Measurements from ENCODE around the gene RFT1. TPM values are rescaled to one million over a fixed set of nuclear protein-coding genes. Genes with fewer than 3 reads are reported as not detected.
A peak's percentile ranks its signal among the peaks of the same experiment; 100 is the strongest.

Gene RFT1
- total and polyA plus RNA-seq, 9 donors: 8.3 to 23.6 (median 17.8) TPM

GRCh38 chr3:53079147-53079546, 51.1 kb downstream of the RFT1 start:
- H3K4me1 ChIP-seq (ENCODE audit: insufficient read depth): peaks cover 4% of the 10 kb centered on the region
- H3K9me3 ChIP-seq: no peaks in the 10 kb centered on the region
- intact Hi-C loops (cut with DNase I): loop anchor here in 1 of 4 donors (10.0 kb wide), 1 partner anchor 654 kb away; no protein-coding TSS in a partner anchor
- no peaks in the 10 kb centered on the region for H3K36me3 ChIP-seq
- no peak overlapping the region for H3K4me3 ChIP-seq
- no peaks in the 10 kb centered on the region for H3K27me3 ChIP-seq
- 96 to 99% (median 97%) methylated on average over 6 of the region's 6 CpGs for WGBS, 3 donors
- TF ChIP-seq EP300 (IDR thresholded peaks at IDR 0.05): no peak
- no peak for TF ChIP-seq CTCF (IDR thresholded peaks at IDR 0.05)
- TF ChIP-seq POLR2A (IDR thresholded peaks at IDR 0.05): no peak
- peak in 2 of 5 donors; percentile 3 to 4 for DNase-seq
- H3K27ac ChIP-seq: no peak overlapping the region

GRCh38 chr3:53078656-53079055, 51.6 kb downstream of the RFT1 start:
- Histone ChIP-seq H3K27me3 (no peaks in the 10 kb centered on the region), H3K4me3 (no peak overlapping the region), H3K4me1 (ENCODE audit: insufficient read depth) (peaks cover 4% of the 10 kb centered on the region), H3K36me3 (no peaks in the 10 kb centered on the region), H3K9me3 (no peaks in the 10 kb centered on the region), H3K27ac (no peak overlapping the region)
- peak in 2 of 5 donors; percentile 4 for DNase-seq
- 90 to 96% (median 92%) methylated on average over 3 of the region's 3 CpGs for WGBS, 3 donors
- intact Hi-C loops (cut with DNase I): loop anchor here in 1 of 4 donors (10.0 kb wide), 1 partner anchor 654 kb away; no protein-coding TSS in a partner anchor
- TF ChIP-seq POLR2A (IDR thresholded peaks at IDR 0.05) (no peak), CTCF (IDR thresholded peaks at IDR 0.05) (no peak), EP300 (IDR thresholded peaks at IDR 0.05) (no peak)

- Histone ChIP-seq H3K4me1 (ENCODE audit: insufficient read depth) (peaks cover 4% of the 10 kb centered on the region), H3K27ac (no peak overlapping the region), H3K27me3 (no peaks in the 10 kb centered on the region), H3K36me3 (no peaks in the 10 kb centered on the region), H3K4me3 (no peak overlapping the region), H3K9me3 (no peaks in the 10 kb centered on the region)
- DNase-seq: peak in 3 of 5 donors; percentile 7 to 21 (median 10)
- 92 to 93% (median 93%) methylated on average over 10 of the region's 10 CpGs for WGBS, 3 donors
- intact Hi-C loops (cut with DNase I): loop anchor here in 1 of 4 donors (10.0 kb wide), 1 partner anchor 653 kb away; no protein-coding TSS in a partner anchor
- no peak for TF ChIP-seq CTCF (IDR thresholded peaks at IDR 0.05)
- TF ChIP-seq EP300 (IDR thresholded peaks at IDR 0.05): no peak
- TF ChIP-seq POLR2A (IDR thresholded peaks at IDR 0.05): no peak
Observed at GRCh38 chr3:53077476-53078220, 52.6 kb downstream of the RFT1 start.

- H3K27ac ChIP-seq: no peak overlapping the region
- H3K36me3 ChIP-seq: no peaks in the 10 kb centered on the region
- WGBS, 3 donors: 78 to 89% (median 87%) methylated on average over 3 of the region's 3 CpGs
- DNase-seq: peak in 2 of 5 donors; percentile 10 to 14
- no peaks in the 10 kb centered on the region for H3K9me3 ChIP-seq
- no peak for TF ChIP-seq POLR2A (IDR thresholded peaks at IDR 0.05)
- no peak for TF ChIP-seq EP300 (IDR thresholded peaks at IDR 0.05)
- no peak for TF ChIP-seq CTCF (IDR thresholded peaks at IDR 0.05)
- no peaks in the 10 kb centered on the region for H3K27me3 ChIP-seq
- peaks cover 5% of the 10 kb centered on the region for H3K4me1 ChIP-seq (ENCODE audit: insufficient read depth)
- intact Hi-C loops (cut with DNase I): loop anchor here in 1 of 4 donors (10.0 kb wide), 1 partner anchor 651 kb away; no protein-coding TSS in a partner anchor
- H3K4me3 ChIP-seq: no peak overlapping the region
Observed at GRCh38 chr3:53075743-53076140, 54.5 kb downstream of the RFT1 start.

Data from ovary (tissue), 9 donors.